HUES64 (cell line): Measurements from ENCODE around the gene OSBPL2.

ENCODE experiments used
- H3K27ac ChIP-seq: 2 replicates; pipeline ENCODE4 v1.7.0; 2013; ENCODE audit warnings: low read depth, low read length, inconsistent platforms
- H3K27me3 ChIP-seq: 2 replicates; pipeline ENCODE4 v1.6.1; 2013; ENCODE audit warnings: mild to moderate bottlenecking, low read length; ENCODE audit not compliant: insufficient read depth
- H3K36me3 ChIP-seq: 2 replicates; pipeline ENCODE4 v1.6.1; 2013; ENCODE audit warnings: mild to moderate bottlenecking, low read length; ENCODE audit not compliant: insufficient read depth
- H3K4me1 ChIP-seq: 2 replicates; pipeline ENCODE4 v1.6.1; 2013; ENCODE audit warnings: mild to moderate bottlenecking, low read length, moderate library complexity; ENCODE audit not compliant: insufficient read depth
- H3K4me3 ChIP-seq: 2 replicates; pipeline ENCODE4 v1.5.1; 2013; ENCODE audit warnings: mild to moderate bottlenecking, low read length, moderate library complexity
- H3K9ac ChIP-seq: 2 replicates; pipeline ENCODE4 v1.6.1; 2013; ENCODE audit warnings: mild to moderate bottlenecking, low read depth, low read length
- H3K9me3 ChIP-seq: 2 replicates; pipeline ENCODE4 v1.6.1; 2013; ENCODE audit warnings: low read depth, low read length; ENCODE audit not compliant: insufficient read depth
- WGBS: fragments of 150-250, 120-280 bp; methylation state at CpG from one replicate; pipeline ENCODE4 v1.1.7; 2013; ENCODE audit warnings: missing lambda C conversion rate; 5-methylcytosine and 5-hydroxymethylcytosine counted together

The OSBPL2 gene

GRCh38 chr20:62319346-62319909 is 81.1 kb downstream of the OSBPL2 start:
- Histone ChIP-seq H3K27ac (no peak overlapping the region), H3K9ac (no peak overlapping the region)

DNA sequence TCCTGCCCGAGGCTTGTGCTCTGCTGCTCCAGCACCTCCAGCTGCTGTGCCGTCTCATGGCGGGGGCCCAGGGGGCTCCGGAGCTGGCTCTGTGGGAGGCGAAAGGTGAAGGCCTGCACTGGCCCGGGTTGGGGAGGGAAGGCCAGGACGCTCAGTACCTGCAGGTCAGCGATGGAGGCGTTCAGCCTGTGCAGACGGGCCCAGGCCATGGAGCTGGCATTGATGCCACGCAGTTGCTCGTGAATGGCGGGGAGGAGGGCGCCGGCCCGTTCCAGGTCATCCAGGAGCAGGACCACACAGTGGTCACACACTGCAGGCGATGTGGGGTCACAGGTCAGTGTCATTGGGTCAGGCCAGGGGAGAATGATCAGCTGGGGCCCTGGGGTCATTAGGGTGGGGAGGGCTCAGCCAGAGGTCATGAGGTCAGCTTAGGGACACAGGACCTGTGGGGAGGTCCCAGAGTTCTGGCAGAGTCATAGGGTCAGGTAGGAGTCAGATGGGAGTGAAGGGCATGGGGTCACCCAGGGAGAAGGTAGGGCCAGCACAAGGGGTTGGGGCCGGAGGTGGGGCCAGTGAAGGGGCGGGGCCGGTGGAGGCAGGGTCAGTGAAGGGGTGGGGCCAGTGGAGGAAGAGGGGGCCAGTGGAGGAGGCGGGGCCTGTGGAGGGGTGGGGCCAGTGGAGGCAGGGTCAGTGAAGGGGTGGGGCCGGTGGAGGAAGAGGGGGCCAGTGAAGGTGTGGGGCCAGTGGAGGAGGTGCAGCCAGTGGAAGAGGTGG is 82.4 kb downstream of the OSBPL2 start:
- Histone ChIP-seq H3K4me3 (no peak overlapping the region), H3K9me3 (no peaks in the 10 kb centered on the region; the same call in 1 of the 2 replicates), H3K9ac (no peak overlapping the region), H3K27ac (no peak overlapping the region), H3K27me3 (no peaks in the 10 kb centered on the region), H3K36me3 (peaks cover 79% of the 10 kb centered on the region), H3K4me1 (no peaks in the 10 kb centered on the region)
- 94% methylated on average over 22 of the region's 22 CpGs for WGBS

More at GRCh38 chr20:62319346-62319909, 81.1 kb downstream of the OSBPL2 start:
- 93% methylated on average over 27 of the region's 29 CpGs for WGBS
- no peak overlapping the region for H3K4me3 ChIP-seq
- H3K4me1 ChIP-seq: no peaks in the 10 kb centered on the region
- no peaks in the 10 kb centered on the region; the same call in 1 of the 2 replicates for H3K9me3 ChIP-seq
- peaks cover 80% of the 10 kb centered on the region for H3K36me3 ChIP-seq
- H3K27me3 ChIP-seq: no peaks in the 10 kb centered on the region

DNA sequence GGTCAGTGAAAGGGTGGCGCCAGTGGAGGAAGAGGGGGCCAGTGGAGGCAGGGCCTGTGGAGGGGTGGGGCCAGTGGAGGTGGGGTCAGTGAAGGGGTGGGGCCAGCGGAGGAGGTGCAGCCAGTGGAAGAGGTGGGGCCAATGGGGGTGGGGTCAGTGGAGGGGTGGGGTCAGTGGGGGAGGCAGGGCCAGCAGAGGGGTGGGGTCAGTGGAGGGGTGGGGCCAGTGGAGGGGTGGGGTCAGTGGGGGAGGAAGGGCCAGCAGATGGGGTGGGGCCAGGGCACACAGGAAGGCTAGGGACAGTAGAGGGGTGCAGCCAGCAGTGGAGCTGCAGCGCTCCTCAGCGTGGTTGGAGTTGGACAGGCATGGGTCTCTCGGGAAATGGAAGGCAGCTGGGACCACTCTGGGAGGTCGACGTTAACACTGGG is 83.2 kb downstream of the OSBPL2 start:
- H3K27ac ChIP-seq: no peak overlapping the region
- no peaks in the 10 kb centered on the region for H3K4me1 ChIP-seq
- WGBS: 94% methylated on average over 7 of the region's 7 CpGs
- H3K4me3 ChIP-seq: no peak overlapping the region
- no peaks in the 10 kb centered on the region; the same call in 1 of the 2 replicates for H3K9me3 ChIP-seq
- H3K27me3 ChIP-seq: no peaks in the 10 kb centered on the region
- peaks cover 79% of the 10 kb centered on the region for H3K36me3 ChIP-seq
- H3K9ac ChIP-seq: no peak overlapping the region

- peaks cover 79% of the 10 kb centered on the region for H3K36me3 ChIP-seq
- no peaks in the 10 kb centered on the region for H3K4me1 ChIP-seq
- no peak overlapping the region for H3K9ac ChIP-seq
- H3K27ac ChIP-seq: no peak overlapping the region
- H3K27me3 ChIP-seq: no peaks in the 10 kb centered on the region
- H3K4me3 ChIP-seq: no peak overlapping the region
- 97% methylated on average over 16 of the region's 16 CpGs for WGBS
- no peaks in the 10 kb centered on the region; the same call in 1 of the 2 replicates for H3K9me3 ChIP-seq
Observed at GRCh38 chr20:62321975-62322374, 83.7 kb downstream of the OSBPL2 start.

- Histone ChIP-seq H3K27me3 (no peaks in the 10 kb centered on the region), H3K9ac (no peak overlapping the region), H3K4me3 (no peak overlapping the region), H3K27ac (no peak overlapping the region), H3K4me1 (no peaks in the 10 kb centered on the region), H3K9me3 (no peaks in the 10 kb centered on the region; the same call in 1 of the 2 replicates), H3K36me3 (peaks cover 79% of the 10 kb centered on the region)
- 97% methylated on average over 16 of the region's 16 CpGs for WGBS
Observed at GRCh38 chr20:62322492-62323041, 84.2 kb downstream of the OSBPL2 start.

DNA sequence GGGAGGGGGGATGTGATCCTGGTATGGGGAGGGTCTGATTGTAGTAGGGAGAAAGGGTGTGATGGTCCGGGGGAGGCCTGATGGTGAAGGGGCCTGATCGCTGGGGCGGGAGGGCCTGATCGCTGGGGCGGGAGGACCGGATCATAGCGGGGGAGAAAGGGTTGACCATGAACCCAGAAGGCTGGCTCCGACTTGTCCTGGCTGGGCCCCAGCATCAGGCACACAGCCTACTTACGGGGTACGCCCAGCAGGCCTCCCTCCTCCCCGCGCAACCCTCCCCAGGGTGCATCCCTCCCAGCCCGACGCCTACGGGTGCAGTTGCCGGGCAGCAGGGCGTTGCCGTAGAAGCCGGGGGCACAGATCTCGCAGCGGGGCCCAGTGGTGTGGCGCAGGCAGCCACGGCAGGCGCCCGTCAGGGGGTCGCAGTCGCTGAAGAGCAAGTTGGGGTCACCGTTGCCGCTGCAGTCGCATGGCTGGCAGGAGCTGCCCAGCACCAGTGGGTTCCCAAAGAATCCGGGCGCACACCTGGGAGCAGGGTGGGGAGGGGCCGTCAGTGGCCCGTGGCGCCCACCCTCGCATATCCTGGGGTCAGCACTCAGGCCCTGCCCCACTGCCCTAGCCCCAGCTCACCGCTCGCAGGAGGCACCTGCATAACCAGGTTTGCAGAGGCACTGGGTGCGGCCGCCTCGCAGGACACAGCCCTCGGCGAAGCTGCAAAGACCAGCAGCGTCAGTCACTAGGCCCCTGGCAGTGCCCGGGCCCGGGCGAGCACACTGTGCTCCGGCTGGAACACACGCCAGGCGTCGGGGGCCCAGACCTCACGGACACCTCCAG is 85.0 kb downstream of the OSBPL2 start:
- no peak overlapping the region for H3K4me3 ChIP-seq
- no peaks in the 10 kb centered on the region for H3K9me3 ChIP-seq
- WGBS: 93% methylated on average over 52 of the region's 52 CpGs
- no peaks in the 10 kb centered on the region for H3K4me1 ChIP-seq
- peaks cover 85% of the 10 kb centered on the region for H3K36me3 ChIP-seq
- H3K27ac ChIP-seq: no peak overlapping the region
- H3K27me3 ChIP-seq: no peaks in the 10 kb centered on the region
- H3K9ac ChIP-seq: no peak overlapping the region

DNA sequence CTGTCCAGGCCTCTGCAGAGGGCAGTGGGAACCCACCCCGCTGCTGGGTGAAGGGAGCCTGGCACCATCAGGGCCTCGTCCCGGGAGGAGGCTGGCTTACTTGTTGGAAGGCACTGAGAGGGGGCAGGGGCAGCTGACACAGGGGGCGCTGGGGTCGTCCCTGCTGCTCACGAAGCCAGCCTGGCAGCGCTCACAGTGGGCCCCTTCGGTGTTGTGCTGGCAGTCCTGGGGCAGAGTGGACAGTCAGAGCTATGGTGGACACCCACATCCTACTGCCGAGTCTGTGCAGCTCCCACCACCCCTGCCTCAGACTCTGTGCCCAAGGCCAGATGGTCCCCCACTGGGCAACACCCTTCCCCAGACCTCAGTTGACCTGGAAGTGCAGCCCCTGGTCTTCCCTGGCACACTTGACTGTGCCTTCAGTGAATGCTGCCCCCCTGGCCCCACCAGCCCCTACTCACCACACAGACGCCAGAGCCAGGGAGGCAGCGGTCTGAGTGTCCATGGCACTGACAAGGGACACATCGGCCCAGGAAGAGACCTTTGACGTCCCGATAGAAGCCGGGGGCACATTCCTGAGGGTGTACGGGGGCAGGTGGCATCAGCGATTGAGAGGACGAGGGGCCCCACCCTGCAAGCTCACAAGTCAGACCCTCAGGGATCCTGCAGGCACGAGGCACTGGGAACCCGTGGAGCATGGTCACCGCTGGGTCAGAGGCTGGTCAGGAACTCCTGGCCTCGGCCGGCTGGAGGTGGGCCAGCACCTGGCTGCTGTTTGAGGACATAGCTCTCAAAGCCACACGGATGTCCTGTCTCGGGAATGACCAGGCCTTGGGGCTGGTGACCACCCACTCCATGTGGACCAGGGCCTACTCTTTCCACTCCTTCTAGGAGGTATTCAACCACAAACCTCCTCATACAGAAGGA is 85.9 kb downstream of the OSBPL2 start:
- Histone ChIP-seq H3K9ac (no peak overlapping the region), H3K27ac (no peak overlapping the region), H3K4me1 (no peaks in the 10 kb centered on the region), H3K4me3 (no peak overlapping the region), H3K36me3 (peaks cover 85% of the 10 kb centered on the region), H3K27me3 (no peaks in the 10 kb centered on the region), H3K9me3 (no peaks in the 10 kb centered on the region)
- 91% methylated on average over 25 of the region's 25 CpGs for WGBS

- Histone ChIP-seq H3K36me3 (peaks cover 86% of the 10 kb centered on the region), H3K27ac (no peak overlapping the region), H3K9me3 (no peaks in the 10 kb centered on the region), H3K27me3 (no peaks in the 10 kb centered on the region), H3K4me3 (no peak overlapping the region), H3K4me1 (no peaks in the 10 kb centered on the region), H3K9ac (no peak overlapping the region)
- 89% methylated on average over 14 of the region's 14 CpGs for WGBS
Observed at GRCh38 chr20:62325172-62325905, 87.0 kb downstream of the OSBPL2 start.

DNA sequence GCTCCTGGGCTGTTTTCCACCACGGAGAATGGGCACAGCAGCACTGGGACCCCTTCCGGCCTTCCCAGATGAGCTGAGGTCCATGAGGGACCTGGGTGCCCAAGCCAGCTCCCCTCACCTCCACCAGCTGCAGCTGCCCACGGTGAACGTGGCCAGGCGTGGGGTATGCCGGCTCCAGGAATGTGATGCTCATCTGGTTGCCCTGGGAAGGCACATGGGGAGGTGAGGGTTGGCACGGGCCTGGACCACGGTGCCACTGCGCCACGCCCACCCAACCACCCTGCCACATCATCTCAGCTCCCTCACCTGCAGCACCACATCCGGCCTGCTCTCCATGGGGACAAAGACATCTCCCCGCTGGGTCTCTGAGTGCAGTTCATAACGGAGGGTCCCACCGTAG is 88.2 kb downstream of the OSBPL2 start:
- no peaks in the 10 kb centered on the region for H3K9me3 ChIP-seq
- H3K27ac ChIP-seq: no peak overlapping the region
- WGBS: 94% methylated on average over 14 of the region's 14 CpGs
- H3K9ac ChIP-seq: no peak overlapping the region
- H3K27me3 ChIP-seq: no peaks in the 10 kb centered on the region
- no peaks in the 10 kb centered on the region for H3K4me1 ChIP-seq
- H3K36me3 ChIP-seq: peaks cover 90% of the 10 kb centered on the region
- no peak overlapping the region for H3K4me3 ChIP-seq
